Muscle of back (tissue), 11 donors: ENCODE measurements around the gene SLC15A1. TPM values are rescaled to one million over a fixed set of nuclear protein-coding genes. Genes with fewer than 3 reads are reported as not detected.

Source experiments
- DNase-seq, 3 donors: peaks; one replicate each; pipeline versions ENCODE4 v3.0.0 to v3.0.0-alpha.2; 2013
- polyA plus RNA-seq, 10 donors: library from polyadenylated mRNA; unstranded; fragments of 120-200 nt; gene quantifications; one replicate each; pipeline ENCODE4 v1.2.1, GENCODE V29; 2013; ENCODE audit not compliant: insufficient read length in 10 of 10

The SLC15A1 gene
- polyA plus RNA-seq, 10 donors: 0.09 to 0.39 (median 0.17) TPM; not detected in 4

DNA sequence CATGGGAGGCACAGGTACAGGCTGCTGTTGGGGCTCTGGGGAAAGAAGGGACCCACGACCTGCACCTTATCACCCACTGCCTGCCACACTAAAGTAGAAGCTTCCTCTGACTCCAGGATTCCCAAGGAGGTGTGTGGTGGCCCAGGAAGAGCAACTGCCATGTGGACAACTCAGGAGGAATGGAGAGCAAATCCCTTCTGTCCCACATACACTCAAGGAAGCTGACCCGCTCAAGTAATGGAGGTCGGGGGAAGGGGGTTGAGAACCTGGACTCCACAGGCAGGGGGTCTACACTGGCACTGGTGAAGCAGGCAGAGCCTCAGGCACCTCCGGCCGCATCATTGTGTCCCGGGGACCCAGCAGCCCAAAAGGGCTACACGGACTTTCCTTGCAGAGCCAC, 29.4 kb upstream of the SLC15A1 start:
- no peak for DNase-seq

DNA sequence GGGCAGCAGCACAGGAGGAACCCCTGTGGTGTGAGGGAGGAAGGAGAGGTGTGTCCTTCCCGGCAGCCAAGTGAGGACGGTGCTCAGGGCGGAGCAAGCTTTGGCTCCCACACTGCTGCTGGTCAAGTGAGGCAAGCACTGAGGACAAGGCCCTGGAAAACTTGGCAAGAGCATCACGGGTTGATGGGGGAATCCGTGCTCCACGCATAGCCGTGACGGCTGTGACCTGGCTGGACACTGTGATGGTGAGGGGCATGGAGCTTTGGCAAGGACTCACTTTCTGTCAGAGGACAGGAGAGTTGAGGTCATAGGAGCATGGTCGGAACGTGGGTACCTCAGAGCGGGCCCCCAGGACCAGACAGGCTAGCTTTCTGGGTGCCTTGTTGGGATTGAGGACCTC, 29.0 kb upstream of the SLC15A1 start:
- no peak for DNase-seq

DNA sequence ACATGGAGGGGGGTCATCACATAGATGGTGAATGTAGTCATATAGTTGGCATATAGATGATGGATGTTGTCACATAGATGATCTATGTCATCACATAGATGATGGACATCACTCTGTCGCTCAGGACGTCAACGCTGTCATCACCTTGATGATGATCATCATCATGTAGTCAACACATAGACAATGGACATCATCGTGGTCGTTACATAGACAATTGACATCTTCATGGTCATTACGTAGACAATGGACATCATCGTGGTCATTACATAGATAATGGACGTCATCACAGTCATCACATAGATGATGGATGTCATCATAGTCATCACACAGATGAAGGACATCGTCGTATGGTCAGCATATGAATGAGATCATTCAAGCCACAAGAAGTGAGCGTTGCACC, 28.6 kb upstream of the SLC15A1 start:
- no peak for DNase-seq

- no peak for DNase-seq
Measured at GRCh38 chr13:98780451-98780850, 28.0 kb upstream of the SLC15A1 start.

DNA sequence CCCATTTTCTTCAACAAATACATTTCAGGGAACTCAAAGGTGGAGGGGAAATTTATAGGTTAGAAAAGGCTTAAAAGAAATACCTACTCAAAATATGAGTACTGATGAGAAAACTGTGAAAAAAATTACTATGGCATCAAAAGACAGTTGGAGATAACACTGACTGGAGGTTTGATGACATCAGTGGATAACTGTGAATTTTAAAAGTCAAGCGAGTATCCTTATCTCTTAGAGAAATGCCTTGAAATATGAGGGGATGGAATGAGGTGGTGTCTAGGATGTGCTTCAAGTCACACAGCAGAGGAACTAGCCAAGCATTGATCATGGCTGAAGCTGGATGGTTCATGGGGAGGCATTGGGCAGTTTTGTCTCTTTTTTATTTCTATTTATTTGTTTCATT, 27.2 kb upstream of the SLC15A1 start:
- DNase-seq: no peak

GRCh38 chr13:98778749-98779148, 26.3 kb upstream of the SLC15A1 start:
- DNase-seq: no peak

GRCh38 chr13:98776644-98777043, 24.2 kb upstream of the SLC15A1 start:
- DNase-seq: no peak

DNA sequence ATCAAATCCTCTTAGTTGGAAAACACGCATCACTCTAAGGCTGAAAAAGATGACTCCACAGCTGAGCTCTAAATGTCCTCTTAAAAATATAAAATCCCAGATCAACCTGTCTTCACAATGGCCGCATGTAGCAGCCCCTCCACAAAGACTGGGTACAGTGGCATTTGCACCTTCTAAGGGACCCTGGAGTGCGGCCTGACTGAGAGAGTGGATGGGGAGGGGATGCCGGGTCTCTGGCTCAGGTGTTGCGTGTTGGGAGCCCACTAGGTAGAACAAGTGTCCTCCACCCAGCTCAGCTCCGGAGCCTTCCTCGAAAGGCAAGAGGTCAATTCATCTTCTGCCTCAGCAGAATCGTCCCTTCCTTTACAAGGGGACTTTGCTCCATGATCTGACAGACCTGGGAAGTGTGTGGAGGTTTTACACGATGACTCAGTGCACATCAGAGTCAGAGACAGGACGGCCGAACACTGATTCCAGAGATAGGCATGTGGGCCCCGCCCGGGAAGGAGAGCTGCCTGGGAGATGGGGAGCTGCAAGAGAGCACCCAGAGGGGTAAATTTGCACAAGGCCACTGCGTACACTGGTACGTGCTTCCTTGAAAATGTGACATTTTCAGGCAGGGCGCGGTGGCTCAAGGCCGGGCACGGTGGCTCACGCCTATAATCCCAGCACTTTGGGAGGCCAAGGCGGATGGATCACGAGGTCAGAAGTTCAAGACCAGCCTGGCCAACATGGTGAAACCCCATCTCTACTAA, 23.5 kb upstream of the SLC15A1 start:
- peak in 1 of 3 donors; percentile 34 for DNase-seq

DNA sequence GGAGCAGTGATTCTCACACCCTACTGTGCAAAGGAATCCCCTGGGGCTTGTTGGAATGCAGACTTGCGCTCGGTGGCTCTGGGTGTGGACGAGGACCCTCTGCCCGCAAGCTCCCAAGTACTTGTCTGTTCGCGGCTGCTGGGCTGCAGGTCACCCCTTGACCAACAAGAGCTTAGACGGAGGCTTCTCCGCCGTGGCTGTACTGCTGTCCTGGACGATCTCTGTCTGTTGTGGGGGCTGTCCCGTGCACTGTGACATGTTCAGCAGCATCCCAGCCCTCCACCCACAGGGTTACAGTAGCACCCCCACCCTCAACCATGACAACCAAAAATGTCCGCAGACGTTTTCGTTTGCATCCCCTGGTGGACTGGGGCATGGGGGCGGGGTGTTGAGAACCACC, 22.9 kb upstream of the SLC15A1 start:
- no peak for DNase-seq

GRCh38 chr13:98774776-98775175, 22.3 kb upstream of the SLC15A1 start:
- DNase-seq: no peak

- no peak for DNase-seq
Measured at GRCh38 chr13:98773921-98774320, 21.4 kb upstream of the SLC15A1 start.

DNA sequence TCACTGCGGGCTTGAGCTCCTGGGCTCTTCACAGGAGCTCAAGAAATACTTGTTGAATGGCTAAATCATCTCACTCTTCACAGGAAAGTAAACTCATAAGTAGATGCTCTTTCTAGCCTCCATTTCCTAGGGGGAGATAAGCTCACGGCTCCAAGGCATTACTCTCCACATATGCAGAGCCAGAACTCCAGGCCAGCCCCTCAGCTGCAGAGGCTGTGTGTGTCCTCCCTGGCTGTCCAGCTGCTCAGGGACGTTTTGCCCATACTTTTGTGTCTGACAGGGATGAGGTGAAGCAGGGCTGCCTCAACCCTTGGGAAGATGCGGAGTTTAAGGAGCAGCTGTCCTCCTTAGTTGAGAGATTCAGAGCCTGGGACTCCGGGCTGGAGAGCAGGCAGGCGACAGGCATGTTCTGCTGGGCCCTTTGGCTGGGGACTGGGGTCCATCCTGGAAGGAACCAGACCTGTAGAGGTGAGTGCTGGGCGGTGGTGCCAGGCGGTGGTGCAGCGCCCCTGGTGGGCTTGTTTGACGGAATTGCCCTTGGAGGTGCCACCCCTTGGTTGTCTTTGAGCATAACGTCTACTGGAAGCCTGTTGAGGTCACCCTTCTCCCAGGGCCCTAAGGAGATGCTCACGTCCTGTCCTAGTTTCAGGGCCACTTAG, 20.5 kb upstream of the SLC15A1 start:
- peak in 2 of 3 donors; percentile 15 to 48 for DNase-seq

DNA sequence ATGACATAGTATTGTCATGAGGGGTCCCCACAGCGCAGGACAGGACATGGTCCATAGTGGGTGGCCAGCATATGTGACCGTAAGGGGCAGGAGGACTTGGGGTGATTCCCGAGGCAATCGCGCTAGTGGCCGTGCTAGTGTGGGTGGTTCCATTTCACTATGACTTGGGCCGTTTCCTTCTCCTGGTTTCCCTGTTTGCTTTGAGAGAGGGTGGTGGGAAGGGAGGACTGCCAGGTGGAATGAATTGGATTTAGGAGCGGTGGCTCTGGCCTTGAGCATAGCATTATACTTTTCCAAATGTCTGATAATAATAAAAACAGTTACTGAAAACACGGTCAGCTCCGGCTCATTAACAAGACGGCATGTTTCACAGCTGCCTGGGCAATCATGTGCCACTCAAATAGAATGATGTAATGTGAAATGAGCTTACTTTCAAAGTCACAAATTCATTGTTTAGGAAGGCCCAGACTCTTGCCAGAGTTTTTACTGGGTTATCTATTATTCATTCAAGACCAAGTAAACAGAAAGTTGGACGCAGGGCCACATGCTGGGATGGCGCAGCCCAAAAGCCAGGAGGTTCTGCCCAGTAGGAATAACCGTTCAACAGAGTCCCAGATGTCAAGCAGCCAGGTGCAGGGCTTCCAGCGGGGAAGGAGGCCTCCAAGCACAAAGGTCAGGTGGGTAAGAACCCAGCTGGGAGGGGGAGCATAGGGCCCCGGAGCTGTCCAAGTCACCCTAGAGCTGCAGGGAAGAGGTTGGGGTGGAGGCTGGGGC, 19.6 kb upstream of the SLC15A1 start:
- DNase-seq: no peak

DNA sequence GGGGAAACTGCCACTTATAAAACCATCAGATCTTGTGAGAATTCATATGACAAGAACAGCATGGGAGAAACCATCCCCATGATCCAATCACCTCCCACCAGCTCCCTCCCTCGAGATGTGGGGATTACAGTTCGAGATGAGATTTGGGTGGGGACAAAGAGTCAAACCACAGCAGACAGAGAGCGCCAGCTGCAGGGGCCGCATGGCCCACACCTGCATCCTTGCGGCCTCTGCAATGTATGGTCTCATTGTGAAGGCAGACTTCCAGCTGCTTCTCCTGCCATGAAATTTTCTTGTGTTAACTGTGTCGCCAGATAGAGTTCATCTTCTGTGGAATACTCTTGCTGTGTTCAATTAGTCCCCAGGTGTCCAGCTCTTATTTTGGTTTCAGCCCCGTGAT, 17.3 kb upstream of the SLC15A1 start:
- no peak for DNase-seq

DNA sequence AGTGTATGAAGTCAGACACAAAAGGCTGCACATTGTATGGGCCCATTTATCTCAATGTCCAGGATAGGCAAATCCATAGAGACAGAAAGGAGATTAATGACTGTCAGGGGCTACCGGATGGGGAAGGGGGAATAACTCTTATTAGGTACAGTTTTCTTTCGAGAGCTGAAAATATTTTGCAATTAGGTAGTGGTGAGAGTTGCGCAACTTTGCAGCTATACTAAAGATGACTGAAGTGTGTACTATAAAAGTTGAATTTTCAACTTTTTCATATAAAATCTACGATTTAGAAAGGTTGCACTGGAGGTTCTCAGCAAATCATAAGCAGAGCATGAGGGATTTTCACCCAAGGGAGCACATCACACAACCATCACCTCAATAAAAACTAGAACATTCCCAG, 16.1 kb upstream of the SLC15A1 start:
- DNase-seq: no peak

DNA sequence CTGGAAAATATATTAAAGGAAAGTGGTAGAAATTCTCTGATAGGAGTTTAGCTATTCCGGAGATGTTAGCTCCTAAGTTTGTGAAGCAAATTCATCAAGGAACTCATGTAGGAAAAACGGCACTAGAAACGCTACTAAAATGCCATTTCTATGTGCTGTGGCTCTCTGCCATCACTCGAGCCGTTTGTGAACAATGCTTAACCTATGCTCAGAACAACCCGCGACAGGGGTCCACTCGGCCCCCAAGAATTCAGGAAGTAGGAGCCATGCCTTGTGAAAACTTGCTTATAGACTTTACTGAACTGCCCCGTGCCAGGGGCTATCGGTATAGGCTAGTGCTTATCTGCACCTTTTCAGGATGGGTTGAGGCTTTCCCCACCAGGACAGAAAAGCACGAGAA, 14.2 kb upstream of the SLC15A1 start:
- DNase-seq: no peak

DNA sequence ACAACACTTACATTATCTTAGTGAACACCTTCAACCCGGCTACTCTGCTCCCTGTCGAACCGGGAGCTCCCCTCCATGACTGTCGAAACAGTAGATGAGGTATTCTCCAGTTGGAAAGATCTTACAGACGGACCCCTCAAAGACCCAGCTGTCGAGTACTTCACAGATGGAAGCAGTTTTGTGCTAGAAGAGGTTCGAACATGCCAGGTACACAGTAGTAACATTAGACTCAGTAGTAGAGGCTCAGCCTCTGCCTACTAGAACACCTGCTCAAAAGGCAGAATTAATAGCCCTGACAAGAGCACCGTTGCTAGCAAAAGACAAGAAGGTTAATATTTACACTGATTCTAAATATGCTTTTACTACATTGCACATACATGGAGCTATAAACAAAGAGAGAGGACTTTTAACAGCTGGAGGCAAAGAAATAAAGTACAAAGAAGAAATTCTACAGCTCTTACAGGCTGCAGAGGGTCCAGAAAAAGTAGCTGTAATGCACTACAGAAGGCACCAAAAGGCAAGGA, 13.6 kb upstream of the SLC15A1 start:
- DNase-seq: no peak

GRCh38 chr13:98761986-98762616, 9.6 kb upstream of the SLC15A1 start:
- no peak for DNase-seq

- DNase-seq: peak in 2 of 3 donors; percentile 18 to 49
Measured at GRCh38 chr13:98761126-98761985, 8.9 kb upstream of the SLC15A1 start.

GRCh38 chr13:98755729-98756128, 3.3 kb upstream of the SLC15A1 start:
- DNase-seq: no peak

DNA sequence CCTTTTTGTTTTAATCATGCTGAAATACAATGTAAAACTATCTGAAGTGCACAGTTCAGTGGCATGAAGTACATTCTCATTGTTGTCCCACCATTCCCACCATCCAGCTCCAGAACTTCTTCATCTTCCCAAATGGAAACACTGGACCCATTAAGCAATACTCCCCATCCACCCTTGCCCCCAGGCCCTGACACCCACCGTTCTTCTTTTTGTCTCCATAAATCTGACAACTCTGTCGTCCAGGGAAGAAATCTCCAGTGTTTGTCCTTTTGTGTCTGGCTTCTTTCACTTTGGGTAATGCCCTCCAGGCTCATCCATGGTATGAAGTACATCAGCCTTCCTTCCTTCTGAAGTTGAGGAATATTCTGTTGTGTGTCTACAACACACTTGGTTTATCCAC, 2.6 kb upstream of the SLC15A1 start:
- no peak for DNase-seq
